Measurements from ENCODE around the gene MICAL2.

MICAL2 gene

GRCh38 chr11:12253843-12254281, 143.5 kb downstream of the MICAL2 start:
- no peak for DNase-seq

- DNase-seq, result no peak
These were observed 148.1 kb downstream of the MICAL2 start for GRCh38 chr11:12258451-12258850.

- no peak for DNase-seq
These were observed 149.6 kb downstream of the MICAL2 start for GRCh38 chr11:12259956-12260355.

GRCh38 chr11:12260731-12261521, 150.5 kb downstream of the MICAL2 start:
- no peak for DNase-seq

- no peak for DNase-seq
These were observed 151.2 kb downstream of the MICAL2 start for GRCh38 chr11:12261551-12261950.

GRCh38 chr11:12263141-12263693, 152.8 kb downstream of the MICAL2 start:
- DNase-seq, result no peak

GRCh38 chr11:12264361-12264760, 154.0 kb downstream of the MICAL2 start:
- DNase-seq, result no peak

GRCh38 chr11:12266132-12266531, 155.7 kb downstream of the MICAL2 start:
- no peak for DNase-seq

- no peak for DNase-seq
These were observed 156.6 kb downstream of the MICAL2 start for GRCh38 chr11:12266943-12267342.

GRCh38 chr11:12267921-12268320, 157.5 kb downstream of the MICAL2 start:
- DNase-seq, result no peak

- DNase-seq, result no peak
These were observed 158.7 kb downstream of the MICAL2 start for GRCh38 chr11:12269104-12269441.

- DNase-seq, result no peak
These were observed 159.2 kb downstream of the MICAL2 start for GRCh38 chr11:12269446-12270214.

- DNase-seq, result no peak
These were observed 159.9 kb downstream of the MICAL2 start for GRCh38 chr11:12270215-12270797.

GRCh38 chr11:12270817-12271216, 160.4 kb downstream of the MICAL2 start:
- no peak for DNase-seq

- DNase-seq, result no peak
These were observed 160.9 kb downstream of the MICAL2 start for GRCh38 chr11:12271241-12271640.

- no peak for DNase-seq
These were observed 161.5 kb downstream of the MICAL2 start for GRCh38 chr11:12271826-12272366.

- DNase-seq, result no peak
These were observed 162.6 kb downstream of the MICAL2 start for GRCh38 chr11:12272821-12273617.

- DNase-seq, result no peak
These were observed 163.2 kb downstream of the MICAL2 start for GRCh38 chr11:12273618-12273995.

- DNase-seq, result no peak
These were observed 163.7 kb downstream of the MICAL2 start for GRCh38 chr11:12274056-12274455.

- DNase-seq, result no peak
These were observed 164.3 kb downstream of the MICAL2 start for GRCh38 chr11:12274558-12275197.

- no peak for DNase-seq
These were observed 165.4 kb downstream of the MICAL2 start for GRCh38 chr11:12275818-12276217.

- no peak for DNase-seq
These were observed 166.0 kb downstream of the MICAL2 start for GRCh38 chr11:12276356-12276755.
